ENCODE measurements around the gene CCDC70.

CCDC70 gene

GRCh38 chr13:51849145-51850101, 12.3 kb upstream of the CCDC70 start:
- TF ChIP-seq ZFX (IDR thresholded peaks at IDR 0.05), result no peak
- peak; percentile 68 for TF ChIP-seq CTCF (conservative IDR thresholded peaks at IDR 0.05)
- H3K27ac ChIP-seq, result no peak overlapping the region

GRCh38 chr13:51856027-51856736, 5.6 kb upstream of the CCDC70 start:
- no peak overlapping the region for H3K27ac ChIP-seq
- no peak for TF ChIP-seq CTCF (conservative IDR thresholded peaks at IDR 0.05)
- no peak for TF ChIP-seq ZFX (IDR thresholded peaks at IDR 0.05)

- TF ChIP-seq ZFX (IDR thresholded peaks at IDR 0.05), result no peak
- TF ChIP-seq CTCF (conservative IDR thresholded peaks at IDR 0.05), result no peak
- no peak overlapping the region for H3K27ac ChIP-seq
These were observed 4.8 kb upstream of the CCDC70 start for GRCh38 chr13:51856998-51857397.

GRCh38 chr13:51858433-51859247, 3.1 kb upstream of the CCDC70 start:
- H3K27ac ChIP-seq, result peak overlapping the region; percentile 15; the same call in 1 of the 2 replicates
- TF ChIP-seq CTCF (conservative IDR thresholded peaks at IDR 0.05), result no peak
- TF ChIP-seq ZFX (IDR thresholded peaks at IDR 0.05), result no peak

- no peak for TF ChIP-seq ZFX (IDR thresholded peaks at IDR 0.05)
- TF ChIP-seq CTCF (conservative IDR thresholded peaks at IDR 0.05), result no peak
These were observed 1.2 kb downstream of the CCDC70 start for GRCh38 chr13:51862957-51863356.

GRCh38 chr13:51865838-51866237, 4.1 kb downstream of the CCDC70 start:
- TF ChIP-seq CTCF (conservative IDR thresholded peaks at IDR 0.05) (no peak), ZFX (IDR thresholded peaks at IDR 0.05) (no peak)

More at GRCh38 chr13:51862957-51863356, 1.2 kb downstream of the CCDC70 start:
- H3K27ac ChIP-seq, result no peak overlapping the region

More at GRCh38 chr13:51865838-51866237, 4.1 kb downstream of the CCDC70 start:
- no peak overlapping the region for H3K27ac ChIP-seq
